Upper lobe of left lung (tissue), 6 donors: Measurements from ENCODE around the gene TENT5C. TPM values are rescaled to one million over a fixed set of nuclear protein-coding genes. Genes with fewer than 3 reads are reported as not detected.
A peak's percentile ranks its signal among the peaks of the same experiment; 100 is the strongest.

Experiments
- ATAC-seq, 2 donors: fragments of 200-7000 bp; cut with Tn5 transposase; one replicate each; pipeline ENCODE4 v1.9.1; 2022; ENCODE audit warnings: mild to moderate bottlenecking in 2 of 2, moderate library complexity in 2 of 2; ENCODE audit not compliant: low FRiP score in 2 of 2
- DNase-seq, 2 donors: peaks; one replicate each; pipeline ENCODE4 v3.0.0-alpha.2; 2019 to 2020
- H3K27ac ChIP-seq, 4 donors: fragments of 200-600 bp; sonication (generic); one replicate each; pipeline ENCODE4 v1.5.1; 2016 to 2019
- H3K27me3 ChIP-seq, 4 donors: fragments of 200-600 bp; sonication (generic); one replicate each; pipeline ENCODE4 v1.5.1; 2017 to 2019
- H3K36me3 ChIP-seq, 4 donors: fragments of 200-600 bp; sonication (generic); one replicate each; pipeline ENCODE4 v1.5.1; 2016 to 2019
- H3K4me1 ChIP-seq, 4 donors: fragments of 200-600 bp; sonication (generic); one replicate each; pipeline ENCODE4 v1.5.1; 2018 to 2019
- H3K4me3 ChIP-seq, 4 donors: fragments of 200-600 bp; sonication (generic); one replicate each; pipeline ENCODE4 v1.5.1; 2017 to 2019; ENCODE audit warnings: mild to moderate bottlenecking in 2 of 4, moderate library complexity in 1 of 4
- H3K9me3 ChIP-seq, 4 donors: fragments of 200-600 bp; sonication (generic); one replicate each; pipeline ENCODE4 v1.5.1; 2018 to 2019
- CTCF ChIP-seq, 6 experiments: fragments of 450-650 bp in 4 of 6; fragments of 200-600 bp in 2 of 6; sonication (generic) in 2 of 6; IDR thresholded peaks; one replicate each; pipeline ENCODE4 v1.5.1; 2016 to 2019; ENCODE audit warnings: antibody characterized with exemption in 6 of 6
- EP300 ChIP-seq, 4 donors: sonication (generic); formaldehyde crosslinking; IDR thresholded peaks; one replicate each; pipeline ENCODE4 v1.5.1; 2017; ENCODE audit warnings: antibody characterized with exemption in 4 of 4, control low read depth in 2 of 4
- POLR2A ChIP-seq, 4 donors: fragments of 450-650 bp; IDR thresholded peaks; one replicate each; pipeline ENCODE4 v1.5.1; 2016 to 2017; ENCODE audit warnings: antibody characterized with exemption in 4 of 4, mild to moderate bottlenecking in 2 of 4
- POLR2AphosphoS5 ChIP-seq, 2 donors: sonication (generic); formaldehyde crosslinking; IDR thresholded peaks; one replicate each; pipeline ENCODE4 v1.5.1; 2017; ENCODE audit warnings: antibody characterized with exemption in 2 of 2
- WGBS, 2 donors: methylation state at CpG; one replicate each; pipeline ENCODE4 v1.1.5; 2017 to 2018; 5-methylcytosine and 5-hydroxymethylcytosine counted together
- total RNA-seq, 6 donors: library from RNA; depleted of rRNA in 4 of 6; stranded (reverse); fragments of >200 nt in 4 of 6; gene quantifications; one replicate each; pipeline versions ENCODE4 v1.1.0 to v1.2.1, GENCODE V29; 2016 to 2021
- donor health status: DM: no; HTN: no; CAD: no; lungs with moderate emphysema.
- donor health status: DM: no; HTN: yes; CAD: no; lungs with severe emphysema.

The TENT5C gene
- total RNA-seq, 6 donors from 2014 or later: 8.1 to 37.8 (median 18.4) TPM

DNA sequence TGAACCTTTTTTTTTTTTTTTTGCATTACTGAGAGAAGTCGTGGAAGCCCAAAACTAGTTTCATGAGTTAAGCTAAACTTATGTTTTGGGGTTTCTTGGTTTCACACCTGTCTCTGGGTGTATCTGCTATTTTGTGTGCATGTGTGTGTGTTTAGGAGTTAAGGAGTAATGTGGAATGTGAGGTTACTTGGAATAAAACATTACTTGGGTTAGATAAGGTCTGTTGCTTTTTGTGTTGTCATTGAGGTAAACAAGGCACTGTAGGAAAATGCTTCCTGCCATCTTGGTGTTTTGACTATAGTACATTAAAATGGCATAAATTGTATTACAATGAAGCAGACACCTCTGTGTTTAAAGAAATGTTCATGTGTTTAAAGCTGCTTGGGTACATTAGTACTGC lies 2.9 kb downstream of the TENT5C start:
- Histone ChIP-seq H3K27me3 (no peaks in the 10 kb centered on the region), H3K4me3 (peak overlapping the region in 3 of 4 donors; percentile 4 to 83 (median 76)), H3K4me1 (peaks cover 8 to 48% (median 24%) of the 10 kb centered on the region in 4 donors), H3K9me3 (no peaks in the 10 kb centered on the region), H3K36me3 (no peaks in the 10 kb centered on the region), H3K27ac (no peak overlapping the region)
- no peak for DNase-seq
- TF ChIP-seq POLR2A (IDR thresholded peaks at IDR 0.05) (no peak), EP300 (IDR thresholded peaks at IDR 0.05) (no peak), POLR2AphosphoS5 (IDR thresholded peaks at IDR 0.05) (no peak), CTCF (IDR thresholded peaks at IDR 0.05) (no peak)
- no peak for ATAC-seq
- WGBS, 2 donors: 55 to 56% methylated on average over 1 of the region's 1 CpG

GRCh38 chr1:117609471-117609911 lies 3.6 kb downstream of the TENT5C start:
- no peak for ATAC-seq
- 71 to 80% methylated on average over 7 to 11 of the region's 12 CpGs for WGBS, 2 donors
- H3K4me1 ChIP-seq: peaks cover 13 to 53% (median 29%) of the 10 kb centered on the region in 4 donors
- H3K4me3 ChIP-seq: peak overlapping the region in 3 of 4 donors; percentile 4 to 83 (median 20)
- H3K36me3 ChIP-seq: no peaks in the 10 kb centered on the region
- no peaks in the 10 kb centered on the region for H3K27me3 ChIP-seq
- H3K27ac ChIP-seq: no peak overlapping the region
- TF ChIP-seq POLR2A (IDR thresholded peaks at IDR 0.05) (no peak), POLR2AphosphoS5 (IDR thresholded peaks at IDR 0.05) (no peak), EP300 (IDR thresholded peaks at IDR 0.05) (no peak), CTCF (IDR thresholded peaks at IDR 0.05) (no peak)
- DNase-seq: peak in 1 of 2 donors; percentile 65
- H3K9me3 ChIP-seq: no peaks in the 10 kb centered on the region

GRCh38 chr1:117610036-117610435 lies 4.2 kb downstream of the TENT5C start:
- no peak for ATAC-seq
- peak overlapping the region in 1 of 4 donors; percentile 83 for H3K4me3 ChIP-seq
- no peak for DNase-seq
- H3K9me3 ChIP-seq: no peaks in the 10 kb centered on the region
- WGBS, 2 donors: 74 to 76% methylated on average over 4 of the region's 4 CpGs
- TF ChIP-seq POLR2AphosphoS5 (IDR thresholded peaks at IDR 0.05): no peak
- no peak for TF ChIP-seq EP300 (IDR thresholded peaks at IDR 0.05)
- TF ChIP-seq POLR2A (IDR thresholded peaks at IDR 0.05): no peak
- no peak for TF ChIP-seq CTCF (IDR thresholded peaks at IDR 0.05)
- no peak overlapping the region for H3K27ac ChIP-seq
- peaks cover 13 to 53% (median 27%) of the 10 kb centered on the region in 4 donors for H3K4me1 ChIP-seq
- no peaks in the 10 kb centered on the region for H3K36me3 ChIP-seq
- H3K27me3 ChIP-seq: no peaks in the 10 kb centered on the region

DNA sequence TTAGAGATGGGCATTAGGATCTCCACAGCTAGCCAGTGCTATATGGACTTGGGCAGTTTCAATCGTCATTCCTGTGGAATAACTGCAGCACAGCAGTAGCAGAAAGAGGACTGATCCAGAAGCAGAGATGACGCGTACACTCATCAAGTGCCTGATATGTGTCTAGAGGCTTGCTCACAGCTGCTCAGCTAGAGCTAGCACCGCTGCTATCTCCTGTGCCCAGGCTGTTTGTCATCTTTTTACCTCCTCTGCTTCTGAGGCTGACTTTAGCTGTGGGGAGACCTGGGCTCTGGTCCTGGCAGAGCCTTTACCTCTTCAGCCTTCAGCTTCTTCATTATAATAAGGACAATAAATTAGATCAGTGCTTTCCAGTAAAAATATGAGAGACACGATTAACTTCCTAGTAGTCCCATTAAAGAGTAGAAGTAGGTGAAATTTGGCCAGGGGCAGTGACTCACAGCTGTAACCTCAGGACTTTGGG lies 5.3 kb downstream of the TENT5C start:
- no peak for ATAC-seq

More for the DNA sequence above, 5.3 kb downstream of the TENT5C start:
- peaks cover 13 to 54% (median 30%) of the 10 kb centered on the region in 4 donors for H3K4me1 ChIP-seq
- no peak overlapping the region for H3K4me3 ChIP-seq
- H3K9me3 ChIP-seq: no peaks in the 10 kb centered on the region
- H3K27ac ChIP-seq: no peak overlapping the region
- DNase-seq: no peak
- 85 to 86% methylated on average over 5 of the region's 5 CpGs for WGBS, 2 donors
- H3K36me3 ChIP-seq: no peaks in the 10 kb centered on the region
- TF ChIP-seq CTCF (IDR thresholded peaks at IDR 0.05) (no peak), POLR2AphosphoS5 (IDR thresholded peaks at IDR 0.05) (no peak), EP300 (IDR thresholded peaks at IDR 0.05) (no peak), POLR2A (IDR thresholded peaks at IDR 0.05) (no peak)
- H3K27me3 ChIP-seq: no peaks in the 10 kb centered on the region
